ENCODE data around the gene IL1RAPL2.

DNA sequence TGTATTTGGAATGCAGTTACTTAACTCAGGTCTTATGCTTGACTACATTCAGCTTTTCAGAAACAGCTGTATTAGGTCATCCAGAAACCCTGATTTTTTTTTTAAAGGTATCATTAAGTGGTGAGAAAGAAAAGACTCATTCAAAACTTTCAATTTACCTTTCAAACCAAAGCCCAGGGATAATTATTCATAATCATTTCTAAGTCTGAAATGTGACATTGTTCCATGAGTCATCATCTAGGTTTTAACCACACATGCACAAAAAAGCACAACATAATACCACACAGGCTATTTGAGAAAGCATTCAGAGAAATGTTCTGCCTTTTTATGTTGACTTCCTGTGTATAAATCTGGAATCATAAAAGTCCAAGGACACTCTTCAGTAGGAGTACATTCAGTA is 288.2 kb downstream of the IL1RAPL2 start:
- TF ChIP-seq YY1 (IDR thresholded peaks at IDR 0.05; ENCODE audit: insufficient read depth, insufficient read length) (no peak), ZNF274 (IDR thresholded peaks at IDR 0.05; ENCODE audit: low read depth, low read length) (no peak)

Measured in NT2/D1 (cell line).